OCI-LY1 (cell line): ENCODE results near the gene MOSMO.
A peak's percentile ranks its signal among the peaks of the same experiment; 100 is the strongest.
"Not testable (repeated sequence)": the region's sequence is repeated elsewhere in the genome, so short reads cannot be mapped to it uniquely, and the experiment has no call there.

Experiments
- H2AFZ ChIP-seq: fragments of 200-600 bp; sonication (generic), shearing (Covaris generic); 2 replicates; pipeline ENCODE4 v1.6.0; 2014; ENCODE audit warnings: antibody characterized with exemption, mild to moderate bottlenecking, low read length
- H3F3A ChIP-seq: fragments of 200-600 bp; sonication (generic), shearing (Covaris generic); 2 replicates; pipeline ENCODE4 v1.6.0; 2014; ENCODE audit warnings: mild to moderate bottlenecking, antibody characterized with exemption, low read length, moderate library complexity; ENCODE audit not compliant: insufficient read depth
- H3K27ac ChIP-seq: fragments of 200-600 bp; sonication (generic); 2 replicates; pipeline ENCODE4 v1.5.1; 2014; ENCODE audit warnings: low read length, mixed run types, mild to moderate bottlenecking, low read depth; ENCODE audit not compliant: poor library complexity, severe bottlenecking
- H3K27me3 ChIP-seq: fragments of 200-600 bp; sonication (generic); 2 replicates; pipeline ENCODE4 v1.6.0; 2014; ENCODE audit warnings: antibody characterized with exemption, mild to moderate bottlenecking, low read length, moderate library complexity; ENCODE audit not compliant: insufficient read depth
- H3K36me3 ChIP-seq: fragments of 200-600 bp; sonication (generic); 2 replicates; pipeline ENCODE4 v1.6.1; 2014; ENCODE audit warnings: mild to moderate bottlenecking, antibody characterized with exemption, low read length, moderate library complexity, mixed read lengths; ENCODE audit not compliant: insufficient read depth
- H3K4me1 ChIP-seq: fragments of 200-600 bp; sonication (generic); 2 replicates; pipeline ENCODE4 v1.5.1; 2014; ENCODE audit warnings: mild to moderate bottlenecking, low read length, moderate library complexity; ENCODE audit not compliant: insufficient read depth, severe bottlenecking
- H3K4me2 ChIP-seq: fragments of 200-600 bp; sonication (generic), shearing (Covaris generic); 2 replicates; pipeline ENCODE4 v1.6.1; 2014; ENCODE audit warnings: low read length
- H3K4me3 ChIP-seq: fragments of 200-600 bp; sonication (generic); 2 replicates; pipeline ENCODE4 v1.5.1; 2014; ENCODE audit warnings: low read length, low read depth, mild to moderate bottlenecking, mixed read lengths; ENCODE audit not compliant: poor library complexity, severe bottlenecking
- H3K79me2 ChIP-seq: fragments of 200-600 bp; shearing (Covaris generic); 2 replicates; pipeline ENCODE4 v1.6.1; 2016; ENCODE audit warnings: mixed run types, low read length, mixed read lengths; ENCODE audit not compliant: insufficient read depth
- H3K9ac ChIP-seq: fragments of 200-600 bp; sonication (generic), shearing (Covaris generic); 2 replicates; pipeline ENCODE4 v1.6.1; 2014; ENCODE audit warnings: mild to moderate bottlenecking, low read length, mixed read lengths
- H3K9me2 ChIP-seq: fragments of 200-600 bp; sonication (generic), shearing (Covaris generic); 2 replicates; pipeline ENCODE4 v1.6.1; 2014; ENCODE audit warnings: low read depth, mild to moderate bottlenecking, low read length, mixed read lengths
- H3K9me3 ChIP-seq: fragments of 200-600 bp; shearing (Covaris generic); 2 replicates; pipeline ENCODE4 v1.6.1; 2014; ENCODE audit warnings: low read length, mixed read lengths
- H4K20me1 ChIP-seq: fragments of 200-600 bp; sonication (generic), shearing (Covaris generic); 2 replicates; pipeline ENCODE4 v1.6.0; 2016; ENCODE audit warnings: mild to moderate bottlenecking, low read length; ENCODE audit not compliant: insufficient read depth
- EZH2 ChIP-seq: fragments of 200-600 bp; sonication (generic), shearing (Covaris generic); IDR thresholded peaks from 2 replicates; pipeline ENCODE4 v1.8.0; 2017; ENCODE audit warnings: borderline replicate concordance, mixed run types, mild to moderate bottlenecking, antibody characterized with exemption, low read length, moderate library complexity, mixed read lengths
- TF ChIP-seq, protein P1 (sequence below): fragments of 200-600 bp; sonication (generic), shearing (Covaris generic); IDR thresholded peaks from 2 replicates; pipeline ENCODE4 v1.5.1; 2017; ENCODE audit warnings: mild to moderate bottlenecking, antibody characterized with exemption, low read length, moderate library complexity, mixed read lengths

MOSMO gene

DNA sequence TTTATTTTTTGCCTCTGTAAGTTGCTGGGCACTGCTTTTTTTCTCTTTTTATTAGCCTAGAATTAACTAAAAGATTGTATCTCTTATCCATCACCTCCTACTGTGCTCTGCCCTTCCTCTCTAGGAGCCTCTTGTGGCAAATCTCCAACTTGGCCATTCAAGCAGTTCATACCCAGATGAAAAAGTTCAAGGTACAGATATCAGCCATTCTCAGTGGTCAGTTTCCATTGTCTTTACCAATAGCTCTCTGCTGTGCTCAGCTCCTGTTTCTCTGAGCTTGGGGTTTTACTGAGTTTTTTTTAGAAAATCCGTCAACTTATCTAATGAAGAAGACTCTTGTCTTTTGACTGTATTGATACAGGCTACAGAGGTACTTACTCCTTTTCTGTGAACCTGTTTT is 15.6 kb downstream of the MOSMO start:
- Histone ChIP-seq H3K4me3 (no peak overlapping the region), H3K9ac (no peak overlapping the region), H3K4me1 (peaks cover 16% of the 10 kb centered on the region), H3K9me2 (no peaks in the 10 kb centered on the region), H3K36me3 (no peaks in the 10 kb centered on the region), H3K79me2 (no peaks in the 10 kb centered on the region; the same call in 1 of the 2 replicates), H3K9me3 (no peaks in the 10 kb centered on the region), H3F3A (no peaks in the 10 kb centered on the region), H2AFZ (no peak overlapping the region), H4K20me1 (no peaks in the 10 kb centered on the region), H3K27ac (no peak overlapping the region), H3K27me3 (no peaks in the 10 kb centered on the region), H3K4me2 (no peak overlapping the region)
- TF ChIP-seq, protein P1, sequence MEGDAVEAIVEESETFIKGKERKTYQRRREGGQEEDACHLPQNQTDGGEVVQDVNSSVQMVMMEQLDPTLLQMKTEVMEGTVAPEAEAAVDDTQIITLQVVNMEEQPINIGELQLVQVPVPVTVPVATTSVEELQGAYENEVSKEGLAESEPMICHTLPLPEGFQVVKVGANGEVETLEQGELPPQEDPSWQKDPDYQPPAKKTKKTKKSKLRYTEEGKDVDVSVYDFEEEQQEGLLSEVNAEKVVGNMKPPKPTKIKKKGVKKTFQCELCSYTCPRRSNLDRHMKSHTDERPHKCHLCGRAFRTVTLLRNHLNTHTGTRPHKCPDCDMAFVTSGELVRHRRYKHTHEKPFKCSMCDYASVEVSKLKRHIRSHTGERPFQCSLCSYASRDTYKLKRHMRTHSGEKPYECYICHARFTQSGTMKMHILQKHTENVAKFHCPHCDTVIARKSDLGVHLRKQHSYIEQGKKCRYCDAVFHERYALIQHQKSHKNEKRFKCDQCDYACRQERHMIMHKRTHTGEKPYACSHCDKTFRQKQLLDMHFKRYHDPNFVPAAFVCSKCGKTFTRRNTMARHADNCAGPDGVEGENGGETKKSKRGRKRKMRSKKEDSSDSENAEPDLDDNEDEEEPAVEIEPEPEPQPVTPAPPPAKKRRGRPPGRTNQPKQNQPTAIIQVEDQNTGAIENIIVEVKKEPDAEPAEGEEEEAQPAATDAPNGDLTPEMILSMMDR, result no peak
- TF ChIP-seq EZH2, result no peak

DNA sequence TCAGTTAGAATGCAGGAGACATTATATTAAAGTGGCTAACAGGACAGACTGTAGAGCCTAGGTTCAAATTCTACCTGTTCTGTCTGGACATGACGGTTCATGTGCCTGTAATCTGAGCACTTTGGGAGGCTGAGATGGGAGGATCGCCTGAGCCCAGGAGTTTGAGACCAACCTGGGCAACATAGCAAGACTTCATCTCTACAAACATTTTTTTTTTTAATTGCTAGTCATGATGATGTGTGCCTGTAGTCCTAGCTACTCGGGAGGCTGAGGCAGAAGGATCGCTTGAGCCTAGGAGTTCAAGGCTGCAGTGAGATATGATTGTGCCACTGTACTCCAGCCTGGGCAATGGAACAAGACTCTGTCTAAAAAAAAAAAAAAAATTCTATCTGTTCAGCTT is 16.9 kb downstream of the MOSMO start:
- H3K4me3 ChIP-seq, H3K9me3 ChIP-seq, H3K4me2 ChIP-seq, H2AFZ ChIP-seq, H3K9me2 ChIP-seq, H3K27ac ChIP-seq, H3K9ac ChIP-seq, H3K36me3 ChIP-seq, H4K20me1 ChIP-seq, H3K27me3 ChIP-seq, H3K79me2 ChIP-seq, H3F3A ChIP-seq: not testable (repeated sequence)
- H3K4me1 ChIP-seq, result peaks cover 16% of the 10 kb centered on the region

DNA sequence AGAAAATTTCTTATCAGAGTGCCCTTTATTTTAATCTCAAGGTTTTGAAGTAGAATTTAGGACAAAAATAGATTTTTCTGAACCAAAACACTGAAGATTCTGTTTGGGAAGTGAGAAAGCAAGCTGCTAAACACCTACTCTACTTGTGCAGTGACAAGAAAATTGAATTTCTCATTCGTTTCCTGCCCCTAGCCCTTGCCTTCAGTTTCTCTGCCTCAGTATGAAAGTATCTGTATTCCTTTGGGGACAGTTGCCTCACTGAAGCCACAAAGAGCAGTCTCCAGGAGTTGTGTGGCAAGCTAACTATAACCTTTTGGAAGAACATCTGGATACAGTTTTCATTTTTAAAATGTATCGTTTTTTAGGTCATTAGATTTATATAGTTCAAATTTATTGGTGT is 19.7 kb downstream of the MOSMO start:
- Histone ChIP-seq H3K4me1 (peaks cover 16% of the 10 kb centered on the region), H4K20me1 (no peaks in the 10 kb centered on the region), H3K36me3 (peaks cover 12% of the 10 kb centered on the region), H3K9ac (peak overlapping the region; percentile 21; the same call in 1 of the 2 replicates), H3K27me3 (no peaks in the 10 kb centered on the region), H3K9me2 (no peaks in the 10 kb centered on the region), H3K9me3 (no peaks in the 10 kb centered on the region; the same call in 1 of the 2 replicates), H3K27ac (peak overlapping the region; percentile 37), H3K4me2 (peak overlapping the region; percentile 2; the same call in 1 of the 2 replicates), H2AFZ (no peak overlapping the region), H3K79me2 (no peaks in the 10 kb centered on the region), H3K4me3 (no peak overlapping the region), H3F3A (no peaks in the 10 kb centered on the region)
- TF ChIP-seq, protein P1, result no peak
- TF ChIP-seq EZH2, result no peak

DNA sequence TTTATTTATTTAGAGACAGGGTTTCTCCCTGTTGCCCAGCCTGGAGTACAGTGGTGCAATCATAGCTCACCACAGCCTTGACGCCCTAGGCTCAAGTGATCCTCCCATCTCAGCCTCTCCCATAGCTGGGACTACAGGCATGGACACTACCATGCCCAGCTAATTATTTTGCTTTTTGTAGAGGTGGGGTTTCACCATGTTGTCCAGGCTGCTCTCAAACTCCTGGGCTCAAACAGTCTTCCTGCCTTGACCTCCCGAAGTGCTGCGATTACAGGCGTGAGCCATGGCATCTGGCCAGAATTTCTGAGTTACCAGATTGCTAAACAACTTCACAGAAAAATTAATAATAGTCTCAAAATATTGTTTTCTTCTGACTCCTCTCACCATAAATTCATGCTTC is 21.7 kb downstream of the MOSMO start:
- peaks cover 16% of the 10 kb centered on the region for H3K4me1 ChIP-seq
- H4K20me1 ChIP-seq, result no peaks in the 10 kb centered on the region
- H3K4me2 ChIP-seq, result no peak overlapping the region
- H3K9ac ChIP-seq, result no peak overlapping the region
- peaks cover 12% of the 10 kb centered on the region for H3K36me3 ChIP-seq
- H3K79me2 ChIP-seq, result no peaks in the 10 kb centered on the region
- no peaks in the 10 kb centered on the region for H3K9me2 ChIP-seq
- no peaks in the 10 kb centered on the region; the same call in 1 of the 2 replicates for H3K9me3 ChIP-seq
- TF ChIP-seq EZH2, result no peak
- TF ChIP-seq, protein P1, result no peak
- H3K27me3 ChIP-seq, result no peaks in the 10 kb centered on the region
- no peak overlapping the region for H3K4me3 ChIP-seq
- no peaks in the 10 kb centered on the region for H3F3A ChIP-seq
- H3K27ac ChIP-seq, result no peak overlapping the region
- H2AFZ ChIP-seq, result no peak overlapping the region
